ENCODE data around the gene HEATR1.

DNA sequence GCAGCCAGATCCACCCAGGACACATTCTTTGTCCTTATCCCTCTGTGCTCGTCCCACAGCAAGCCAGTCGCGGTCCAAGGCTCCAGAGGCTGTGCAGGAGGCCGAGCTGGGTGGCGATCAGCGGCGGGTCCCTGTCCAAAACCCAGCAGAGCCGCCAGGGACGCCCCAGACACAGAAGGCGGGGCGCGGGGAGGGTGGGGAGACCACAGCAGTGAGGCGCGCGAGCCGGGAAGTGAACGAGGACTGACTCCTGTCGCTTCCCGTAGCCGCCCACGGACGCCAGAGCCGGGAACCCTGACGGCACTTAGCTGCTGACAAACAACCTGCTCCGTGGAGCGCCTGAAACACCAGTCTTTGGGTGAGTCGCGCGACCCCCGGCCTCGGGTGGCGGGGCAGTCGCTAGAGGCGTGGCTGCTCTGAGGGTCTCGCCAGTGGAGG is 80.6 kb downstream of the HEATR1 start, which contains the start of gene LGALS8:
- TF ChIP-seq TCF7L2 (IDR thresholded peaks at IDR 0.05; ENCODE audit: low read depth, low read length) = no peak
- peak; percentile 67 for TF ChIP-seq POLR2AphosphoS5 (IDR thresholded peaks at IDR 0.05; ENCODE audit: low read depth, low read length)
- TF ChIP-seq, protein P1, sequence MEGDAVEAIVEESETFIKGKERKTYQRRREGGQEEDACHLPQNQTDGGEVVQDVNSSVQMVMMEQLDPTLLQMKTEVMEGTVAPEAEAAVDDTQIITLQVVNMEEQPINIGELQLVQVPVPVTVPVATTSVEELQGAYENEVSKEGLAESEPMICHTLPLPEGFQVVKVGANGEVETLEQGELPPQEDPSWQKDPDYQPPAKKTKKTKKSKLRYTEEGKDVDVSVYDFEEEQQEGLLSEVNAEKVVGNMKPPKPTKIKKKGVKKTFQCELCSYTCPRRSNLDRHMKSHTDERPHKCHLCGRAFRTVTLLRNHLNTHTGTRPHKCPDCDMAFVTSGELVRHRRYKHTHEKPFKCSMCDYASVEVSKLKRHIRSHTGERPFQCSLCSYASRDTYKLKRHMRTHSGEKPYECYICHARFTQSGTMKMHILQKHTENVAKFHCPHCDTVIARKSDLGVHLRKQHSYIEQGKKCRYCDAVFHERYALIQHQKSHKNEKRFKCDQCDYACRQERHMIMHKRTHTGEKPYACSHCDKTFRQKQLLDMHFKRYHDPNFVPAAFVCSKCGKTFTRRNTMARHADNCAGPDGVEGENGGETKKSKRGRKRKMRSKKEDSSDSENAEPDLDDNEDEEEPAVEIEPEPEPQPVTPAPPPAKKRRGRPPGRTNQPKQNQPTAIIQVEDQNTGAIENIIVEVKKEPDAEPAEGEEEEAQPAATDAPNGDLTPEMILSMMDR (IDR thresholded peaks at IDR 0.05) = no peak
- TF ChIP-seq, protein P2, sequence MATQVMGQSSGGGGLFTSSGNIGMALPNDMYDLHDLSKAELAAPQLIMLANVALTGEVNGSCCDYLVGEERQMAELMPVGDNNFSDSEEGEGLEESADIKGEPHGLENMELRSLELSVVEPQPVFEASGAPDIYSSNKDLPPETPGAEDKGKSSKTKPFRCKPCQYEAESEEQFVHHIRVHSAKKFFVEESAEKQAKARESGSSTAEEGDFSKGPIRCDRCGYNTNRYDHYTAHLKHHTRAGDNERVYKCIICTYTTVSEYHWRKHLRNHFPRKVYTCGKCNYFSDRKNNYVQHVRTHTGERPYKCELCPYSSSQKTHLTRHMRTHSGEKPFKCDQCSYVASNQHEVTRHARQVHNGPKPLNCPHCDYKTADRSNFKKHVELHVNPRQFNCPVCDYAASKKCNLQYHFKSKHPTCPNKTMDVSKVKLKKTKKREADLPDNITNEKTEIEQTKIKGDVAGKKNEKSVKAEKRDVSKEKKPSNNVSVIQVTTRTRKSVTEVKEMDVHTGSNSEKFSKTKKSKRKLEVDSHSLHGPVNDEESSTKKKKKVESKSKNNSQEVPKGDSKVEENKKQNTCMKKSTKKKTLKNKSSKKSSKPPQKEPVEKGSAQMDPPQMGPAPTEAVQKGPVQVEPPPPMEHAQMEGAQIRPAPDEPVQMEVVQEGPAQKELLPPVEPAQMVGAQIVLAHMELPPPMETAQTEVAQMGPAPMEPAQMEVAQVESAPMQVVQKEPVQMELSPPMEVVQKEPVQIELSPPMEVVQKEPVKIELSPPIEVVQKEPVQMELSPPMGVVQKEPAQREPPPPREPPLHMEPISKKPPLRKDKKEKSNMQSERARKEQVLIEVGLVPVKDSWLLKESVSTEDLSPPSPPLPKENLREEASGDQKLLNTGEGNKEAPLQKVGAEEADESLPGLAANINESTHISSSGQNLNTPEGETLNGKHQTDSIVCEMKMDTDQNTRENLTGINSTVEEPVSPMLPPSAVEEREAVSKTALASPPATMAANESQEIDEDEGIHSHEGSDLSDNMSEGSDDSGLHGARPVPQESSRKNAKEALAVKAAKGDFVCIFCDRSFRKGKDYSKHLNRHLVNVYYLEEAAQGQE (IDR thresholded peaks at IDR 0.05; ENCODE audit: insufficient read depth in 1 of 2, low read depth in 2 of 2, low read length in 1 of 2) = no peak; a peak in 1 of 4 replicates
